NCI-H748 (cell line): ENCODE measurements around the gene CYP2F1.

Source experiments
- DNase-seq: peaks from one replicate; lab custom pipeline; 2025; ENCODE audit not compliant: unreplicated experiment; lab: John Stamatoyannopoulos, UW

CYP2F1 gene

GRCh38 chr19:41175801-41176777, 61.9 kb downstream of the CYP2F1 start:
- DNase-seq = no peak
